ENCODE measurements around the gene MACROH2A1.

MACROH2A1 gene

GRCh38 chr5:135303582-135304173, 95.4 kb downstream of the MACROH2A1 start:
- Histone ChIP-seq H2AFZ (ENCODE audit: low read length) (no peak overlapping the region), H3K27ac (ENCODE audit: low read depth, low read length, poor library complexity, severe bottlenecking) (no peak overlapping the region), H3K27me3 (ENCODE audit: insufficient read depth, low read length) (no peaks in the 10 kb centered on the region; the same call in 1 of the 2 replicates), H3K9me2 (ENCODE audit: low read depth, low read length) (no peaks in the 10 kb centered on the region), H4K20me1 (ENCODE audit: insufficient read depth, low read length) (no peaks in the 10 kb centered on the region), H3K4me1 (ENCODE audit: insufficient read depth, low read length, severe bottlenecking) (no peaks in the 10 kb centered on the region), H3K36me3 (ENCODE audit: insufficient read depth, low read length) (no peaks in the 10 kb centered on the region), H3K79me2 (ENCODE audit: insufficient read depth, low read length) (no peaks in the 10 kb centered on the region), H3K9me3 (ENCODE audit: low read length) (no peaks in the 10 kb centered on the region), H3K9ac (ENCODE audit: low read length) (no peak overlapping the region), H3K4me3 (ENCODE audit: low read depth, low read length, poor library complexity, severe bottlenecking) (no peak overlapping the region), H3F3A (ENCODE audit: insufficient read depth, low read length) (no peaks in the 10 kb centered on the region), H3K4me2 (ENCODE audit: low read length) (no peak overlapping the region)
- TF ChIP-seq EZH2 (IDR thresholded peaks at IDR 0.05; ENCODE audit: borderline replicate concordance, low read length) = no peak
- TF ChIP-seq, protein P1, sequence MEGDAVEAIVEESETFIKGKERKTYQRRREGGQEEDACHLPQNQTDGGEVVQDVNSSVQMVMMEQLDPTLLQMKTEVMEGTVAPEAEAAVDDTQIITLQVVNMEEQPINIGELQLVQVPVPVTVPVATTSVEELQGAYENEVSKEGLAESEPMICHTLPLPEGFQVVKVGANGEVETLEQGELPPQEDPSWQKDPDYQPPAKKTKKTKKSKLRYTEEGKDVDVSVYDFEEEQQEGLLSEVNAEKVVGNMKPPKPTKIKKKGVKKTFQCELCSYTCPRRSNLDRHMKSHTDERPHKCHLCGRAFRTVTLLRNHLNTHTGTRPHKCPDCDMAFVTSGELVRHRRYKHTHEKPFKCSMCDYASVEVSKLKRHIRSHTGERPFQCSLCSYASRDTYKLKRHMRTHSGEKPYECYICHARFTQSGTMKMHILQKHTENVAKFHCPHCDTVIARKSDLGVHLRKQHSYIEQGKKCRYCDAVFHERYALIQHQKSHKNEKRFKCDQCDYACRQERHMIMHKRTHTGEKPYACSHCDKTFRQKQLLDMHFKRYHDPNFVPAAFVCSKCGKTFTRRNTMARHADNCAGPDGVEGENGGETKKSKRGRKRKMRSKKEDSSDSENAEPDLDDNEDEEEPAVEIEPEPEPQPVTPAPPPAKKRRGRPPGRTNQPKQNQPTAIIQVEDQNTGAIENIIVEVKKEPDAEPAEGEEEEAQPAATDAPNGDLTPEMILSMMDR (IDR thresholded peaks at IDR 0.05; ENCODE audit: low read length) = no peak

DNA sequence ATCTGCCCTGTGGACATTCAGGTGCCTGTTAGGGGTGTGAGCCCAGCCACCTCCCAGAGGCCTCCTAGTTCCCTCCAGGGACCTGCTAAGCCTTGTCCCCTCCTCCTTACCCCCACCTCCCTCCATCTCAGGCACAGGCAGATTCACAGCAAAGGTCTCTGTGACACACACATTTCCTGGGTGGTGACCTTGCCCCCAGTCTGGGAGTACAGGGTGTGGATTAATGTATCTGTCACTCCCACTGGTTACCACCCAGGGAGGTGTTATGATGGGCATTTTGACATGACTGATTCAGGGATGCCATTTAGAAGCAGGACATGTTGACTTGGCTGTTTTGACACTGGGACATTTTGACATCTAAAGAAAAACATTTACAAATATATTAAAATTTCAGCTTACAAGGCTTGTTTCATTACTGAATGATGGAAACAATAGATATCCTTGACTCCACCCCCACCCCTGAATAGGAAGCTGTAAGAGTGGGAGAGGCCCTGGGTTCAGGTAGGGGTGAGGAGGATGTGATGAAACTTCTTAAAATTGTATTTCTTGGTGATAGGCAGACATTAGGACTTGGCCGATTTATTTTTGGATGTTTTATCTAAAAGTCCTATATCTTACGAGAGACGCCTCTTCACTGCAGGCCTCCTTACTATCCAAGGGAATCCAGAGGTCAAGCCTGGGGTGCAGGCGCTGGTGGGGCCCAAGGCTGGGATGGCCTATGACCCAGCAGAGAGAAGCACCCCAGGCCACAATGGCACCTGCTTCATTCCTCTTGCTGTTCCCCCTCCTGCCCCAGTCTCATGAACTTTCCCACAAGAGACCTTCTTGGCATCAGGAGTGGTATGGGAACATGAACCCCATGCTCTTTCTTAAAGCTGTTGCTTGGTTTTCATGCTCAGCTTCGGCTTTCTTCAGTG, 101.9 kb downstream of the MACROH2A1 start:
- Histone ChIP-seq H3K9ac (ENCODE audit: low read length) (no peak overlapping the region), H3F3A (ENCODE audit: insufficient read depth, low read length) (no peaks in the 10 kb centered on the region), H4K20me1 (ENCODE audit: insufficient read depth, low read length) (no peaks in the 10 kb centered on the region), H3K9me2 (ENCODE audit: low read depth, low read length) (no peaks in the 10 kb centered on the region), H3K4me1 (ENCODE audit: insufficient read depth, low read length, severe bottlenecking) (no peaks in the 10 kb centered on the region), H3K27me3 (ENCODE audit: insufficient read depth, low read length) (no peaks in the 10 kb centered on the region), H3K27ac (ENCODE audit: low read depth, low read length, poor library complexity, severe bottlenecking) (no peak overlapping the region), H3K36me3 (ENCODE audit: insufficient read depth, low read length) (no peaks in the 10 kb centered on the region), H3K9me3 (ENCODE audit: low read length) (no peaks in the 10 kb centered on the region), H3K79me2 (ENCODE audit: insufficient read depth, low read length) (no peaks in the 10 kb centered on the region), H3K4me3 (ENCODE audit: low read depth, low read length, poor library complexity, severe bottlenecking) (no peak overlapping the region), H2AFZ (ENCODE audit: low read length) (no peak overlapping the region), H3K4me2 (ENCODE audit: low read length) (no peak overlapping the region)
- TF ChIP-seq, protein P1 (IDR thresholded peaks at IDR 0.05; ENCODE audit: low read length) = no peak
- TF ChIP-seq EZH2 (IDR thresholded peaks at IDR 0.05; ENCODE audit: borderline replicate concordance, low read length) = no peak

- Histone ChIP-seq H3F3A (ENCODE audit: insufficient read depth, low read length) (no peaks in the 10 kb centered on the region), H3K9me2 (ENCODE audit: low read depth, low read length) (no peaks in the 10 kb centered on the region)
Measured at GRCh38 chr5:135295852-135296251, 103.2 kb downstream of the MACROH2A1 start.

More at GRCh38 chr5:135295852-135296251, 103.2 kb downstream of the MACROH2A1 start:
- H2AFZ ChIP-seq (ENCODE audit: low read length) = no peak overlapping the region
- H3K4me3 ChIP-seq (ENCODE audit: low read depth, low read length, poor library complexity, severe bottlenecking) = no peak overlapping the region
- no peaks in the 10 kb centered on the region for H3K36me3 ChIP-seq (ENCODE audit: insufficient read depth, low read length)
- H4K20me1 ChIP-seq (ENCODE audit: insufficient read depth, low read length) = no peaks in the 10 kb centered on the region
- no peaks in the 10 kb centered on the region for H3K4me1 ChIP-seq (ENCODE audit: insufficient read depth, low read length, severe bottlenecking)
- no peaks in the 10 kb centered on the region for H3K79me2 ChIP-seq (ENCODE audit: insufficient read depth, low read length)
- no peak overlapping the region for H3K4me2 ChIP-seq (ENCODE audit: low read length)
- H3K27me3 ChIP-seq (ENCODE audit: insufficient read depth, low read length) = no peaks in the 10 kb centered on the region
- TF ChIP-seq, protein P1 (IDR thresholded peaks at IDR 0.05; ENCODE audit: low read length) = no peak
- TF ChIP-seq EZH2 (IDR thresholded peaks at IDR 0.05; ENCODE audit: borderline replicate concordance, low read length) = no peak
- no peak overlapping the region for H3K27ac ChIP-seq (ENCODE audit: low read depth, low read length, poor library complexity, severe bottlenecking)
- no peaks in the 10 kb centered on the region for H3K9me3 ChIP-seq (ENCODE audit: low read length)
- H3K9ac ChIP-seq (ENCODE audit: low read length) = no peak overlapping the region
